ENCODE measurements around the gene SFRP5.
A peak's percentile ranks its signal among the peaks of the same experiment; 100 is the strongest.

SFRP5 gene

GRCh38 chr10:97763947-97764346 lies 7.9 kb downstream of the SFRP5 start:
- no peak for DNase-seq

- DNase-seq, result no peak
These were observed 8.4 kb downstream of the SFRP5 start for GRCh38 chr10:97763411-97763810.

GRCh38 chr10:97762816-97763215 lies 9.0 kb downstream of the SFRP5 start:
- DNase-seq, result no peak

GRCh38 chr10:97762056-97762455 lies 9.7 kb downstream of the SFRP5 start:
- no peak for DNase-seq

GRCh38 chr10:97761331-97761865 lies 10.4 kb downstream of the SFRP5 start:
- DNase-seq, result no peak

GRCh38 chr10:97760461-97761257 lies 11.1 kb downstream of the SFRP5 start:
- no peak for DNase-seq

- DNase-seq, result no peak
These were observed 11.9 kb downstream of the SFRP5 start for GRCh38 chr10:97759946-97760345.

- peak; percentile 54 for DNase-seq
These were observed 12.5 kb downstream of the SFRP5 start for GRCh38 chr10:97759158-97759887.

- DNase-seq, result no peak
These were observed 14.3 kb downstream of the SFRP5 start for GRCh38 chr10:97757471-97757870.

GRCh38 chr10:97755718-97756117 lies 16.1 kb downstream of the SFRP5 start:
- no peak for DNase-seq

- DNase-seq, result no peak
These were observed 17.1 kb downstream of the SFRP5 start for GRCh38 chr10:97754726-97755125.

GRCh38 chr10:97752956-97753355 lies 18.8 kb downstream of the SFRP5 start:
- no peak for DNase-seq

GRCh38 chr10:97748116-97748515 lies 23.7 kb downstream of the SFRP5 start:
- DNase-seq, result no peak

- no peak for DNase-seq
These were observed 24.2 kb downstream of the SFRP5 start for GRCh38 chr10:97747573-97747972.

- no peak for DNase-seq
These were observed 27.3 kb downstream of the SFRP5 start for GRCh38 chr10:97744405-97745035.

- DNase-seq, result no peak
These were observed 28.4 kb downstream of the SFRP5 start for GRCh38 chr10:97743169-97743943.

- DNase-seq, result no peak
These were observed 31.2 kb downstream of the SFRP5 start for GRCh38 chr10:97740613-97741012.

GRCh38 chr10:97738616-97739015 lies 33.2 kb downstream of the SFRP5 start:
- no peak for DNase-seq

GRCh38 chr10:97737770-97738265 lies 34.0 kb downstream of the SFRP5 start:
- no peak for DNase-seq

- peak; percentile 96 for DNase-seq
These were observed 34.7 kb downstream of the SFRP5 start, which contains the start of gene ZFYVE27 for GRCh38 chr10:97736902-97737769. Gene ZFYVE27, plus strand, starts transcription at chr10:97737128. Its CDS starts 1,350 bp downstream, at chr10:97738478.

GRCh38 chr10:97736403-97736901 lies 35.3 kb downstream of the SFRP5 start:
- DNase-seq, result no peak

Measured in T1000 (cell line).